GM21576 (cell line): ENCODE results near the gene PSMC6.

ENCODE experiments used
- ATAC-seq: cut with Tn5 transposase; IDR thresholded peaks from one replicate; pipeline ENCODE4 v1.9.1; 2021; ENCODE audit warnings: mild to moderate bottlenecking, moderate library complexity; ENCODE audit not compliant: unreplicated experiment

PSMC6 gene

DNA sequence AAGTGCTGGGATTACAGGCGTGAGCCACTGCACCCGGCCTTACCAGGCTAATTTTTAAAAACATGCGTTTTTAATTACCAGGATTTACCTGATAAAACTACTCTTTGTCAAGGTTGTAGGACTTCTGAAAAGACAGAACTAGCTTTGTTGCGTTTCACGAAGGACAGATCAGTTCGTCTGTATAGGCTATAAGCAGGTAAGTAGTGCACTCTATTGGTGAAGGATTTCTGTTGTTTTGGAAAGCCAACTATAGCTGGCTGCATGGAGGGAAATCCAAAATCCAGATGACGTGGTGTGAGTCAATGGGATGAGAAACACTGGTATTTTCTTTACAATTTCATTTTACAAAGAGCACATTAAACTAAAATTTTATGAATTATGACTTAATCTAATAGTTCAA lies 69.8 kb downstream of the PSMC6 start:
- no peak for ATAC-seq
